Right kidney (tissue), 1 donor: ENCODE data around the gene TUBGCP3.

ENCODE experiments used
- DNase-seq: peaks from one replicate; pipeline ENCODE4 v3.0.0-alpha.2; 2016

TUBGCP3 gene

GRCh38 chr13:112618501-112618900 is 30.5 kb upstream of the TUBGCP3 start:
- no peak for DNase-seq

GRCh38 chr13:112617754-112618375 is 29.9 kb upstream of the TUBGCP3 start:
- DNase-seq, result no peak

- no peak for DNase-seq
Observed at GRCh38 chr13:112616586-112617362, 28.8 kb upstream of the TUBGCP3 start.

GRCh38 chr13:112615391-112615790 is 27.4 kb upstream of the TUBGCP3 start:
- DNase-seq, result no peak

- DNase-seq, result no peak
Observed at GRCh38 chr13:112614835-112615234, 26.9 kb upstream of the TUBGCP3 start.

- no peak for DNase-seq
Observed at GRCh38 chr13:112608212-112608611, 20.3 kb upstream of the TUBGCP3 start.

- peak; percentile 88 for DNase-seq
Observed at GRCh38 chr13:112606109-112607001, 18.4 kb upstream of the TUBGCP3 start.

GRCh38 chr13:112605531-112605990 is 17.6 kb upstream of the TUBGCP3 start:
- peak; percentile 22 for DNase-seq

GRCh38 chr13:112603641-112604225 is 15.8 kb upstream of the TUBGCP3 start:
- DNase-seq, result no peak

- no peak for DNase-seq
Observed at GRCh38 chr13:112602189-112602588, 14.2 kb upstream of the TUBGCP3 start.

GRCh38 chr13:112601371-112601770 is 13.4 kb upstream of the TUBGCP3 start:
- DNase-seq, result no peak

GRCh38 chr13:112596235-112596634 is 8.3 kb upstream of the TUBGCP3 start:
- no peak for DNase-seq

GRCh38 chr13:112592647-112593046 is 4.7 kb upstream of the TUBGCP3 start:
- DNase-seq, result no peak

GRCh38 chr13:112592181-112592580 is 4.2 kb upstream of the TUBGCP3 start:
- DNase-seq, result no peak

GRCh38 chr13:112588490-112589297 is 741 bp upstream of the TUBGCP3 start:
- DNase-seq, result no peak

- peak; percentile 78 for DNase-seq
Observed at GRCh38 chr13:112587212-112587763, 665 bp downstream of the TUBGCP3 start.

- DNase-seq, result no peak
Observed at GRCh38 chr13:112586334-112586960, 1.5 kb downstream of the TUBGCP3 start.

- no peak for DNase-seq
Observed at GRCh38 chr13:112583592-112584277, 4.2 kb downstream of the TUBGCP3 start.

GRCh38 chr13:112582263-112582662 is 5.7 kb downstream of the TUBGCP3 start:
- no peak for DNase-seq

- DNase-seq, result no peak
Observed at GRCh38 chr13:112580912-112581311, 7.0 kb downstream of the TUBGCP3 start.
